ENCODE data around the gene SOCS7.

The SOCS7 gene

DNA sequence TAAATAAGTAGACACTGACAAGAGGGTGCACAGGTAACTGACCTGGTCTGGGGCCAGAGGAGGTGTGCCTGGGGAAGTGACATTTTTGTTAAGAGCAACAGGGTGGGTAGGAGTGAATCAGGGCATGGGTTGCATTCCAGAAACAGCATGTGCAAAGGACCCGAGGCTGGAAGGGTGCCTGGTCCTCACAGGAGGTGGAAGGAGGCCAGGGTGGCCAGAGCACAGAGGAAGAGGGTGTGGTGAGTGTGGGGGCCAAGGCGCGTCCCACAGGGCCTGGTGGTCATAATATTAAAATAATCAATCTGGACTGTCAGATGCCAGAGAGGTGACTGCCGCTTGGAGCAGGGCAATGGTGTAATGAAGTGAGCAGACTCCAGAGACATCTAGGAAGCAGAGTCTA lies 90.9 kb downstream of the SOCS7 start:
- Histone ChIP-seq H2AFZ (ENCODE audit: low read length, unreplicated experiment) (no peak overlapping the region), H3K36me3 (ENCODE audit: insufficient read depth, low read length) (no peaks in the 10 kb centered on the region), H3K79me2 (ENCODE audit: control insufficient read depth, insufficient read depth, low read length, unreplicated experiment) (peaks cover 38% of the 10 kb centered on the region), H3K4me1 (ENCODE audit: control insufficient read depth, insufficient read depth, low read length, unreplicated experiment) (peaks cover 25% of the 10 kb centered on the region), H3K4me3 (ENCODE audit: low read depth, low read length) (no peak overlapping the region), H3K27me3 (ENCODE audit: insufficient read depth, low read length) (no peaks in the 10 kb centered on the region), H3K27ac (ENCODE audit: low read depth, low read length) (no peak overlapping the region)

DNA sequence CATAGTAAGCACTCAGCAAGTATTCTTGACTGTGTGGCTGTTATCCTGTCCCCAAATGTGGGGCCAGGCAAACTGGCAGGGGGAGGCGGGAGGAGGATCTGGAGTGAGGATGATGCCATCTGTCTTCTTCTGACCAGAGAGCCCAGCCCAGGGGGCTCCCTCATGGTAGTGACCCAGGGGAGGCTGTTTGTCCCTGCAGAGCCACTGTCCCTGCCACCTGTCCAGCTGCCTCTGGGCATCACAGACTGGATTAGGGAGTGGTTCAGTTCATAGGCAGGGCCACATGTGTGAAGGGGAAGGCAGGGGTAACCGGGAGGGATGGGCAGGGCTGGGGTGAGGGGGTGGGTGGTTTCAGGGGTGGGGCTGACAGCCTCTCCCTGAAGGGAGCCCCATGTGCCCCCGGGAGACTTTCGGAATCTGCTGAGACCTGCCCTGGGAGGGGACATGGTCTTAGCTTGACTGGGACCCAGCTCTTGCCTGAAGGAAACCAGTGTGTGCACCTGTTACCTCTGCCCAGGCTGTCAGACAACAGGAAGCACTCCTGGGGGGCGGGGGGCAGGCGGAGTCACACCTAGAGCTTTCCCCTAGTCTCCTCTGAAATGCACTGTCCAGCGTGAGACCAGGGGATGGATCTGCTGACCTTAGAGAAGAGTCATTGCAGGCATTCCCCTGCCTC lies 91.8 kb downstream of the SOCS7 start:
- H2AFZ ChIP-seq (ENCODE audit: low read length, unreplicated experiment) = no peak overlapping the region
- H3K79me2 ChIP-seq (ENCODE audit: control insufficient read depth, insufficient read depth, low read length, unreplicated experiment) = peaks cover 41% of the 10 kb centered on the region
- H3K4me1 ChIP-seq (ENCODE audit: control insufficient read depth, insufficient read depth, low read length, unreplicated experiment) = peaks cover 35% of the 10 kb centered on the region
- H3K36me3 ChIP-seq (ENCODE audit: insufficient read depth, low read length) = no peaks in the 10 kb centered on the region
- no peak overlapping the region for H3K4me3 ChIP-seq (ENCODE audit: low read depth, low read length)
- H3K27me3 ChIP-seq (ENCODE audit: insufficient read depth, low read length) = no peaks in the 10 kb centered on the region
- no peak overlapping the region for H3K27ac ChIP-seq (ENCODE audit: low read depth, low read length)

DNA sequence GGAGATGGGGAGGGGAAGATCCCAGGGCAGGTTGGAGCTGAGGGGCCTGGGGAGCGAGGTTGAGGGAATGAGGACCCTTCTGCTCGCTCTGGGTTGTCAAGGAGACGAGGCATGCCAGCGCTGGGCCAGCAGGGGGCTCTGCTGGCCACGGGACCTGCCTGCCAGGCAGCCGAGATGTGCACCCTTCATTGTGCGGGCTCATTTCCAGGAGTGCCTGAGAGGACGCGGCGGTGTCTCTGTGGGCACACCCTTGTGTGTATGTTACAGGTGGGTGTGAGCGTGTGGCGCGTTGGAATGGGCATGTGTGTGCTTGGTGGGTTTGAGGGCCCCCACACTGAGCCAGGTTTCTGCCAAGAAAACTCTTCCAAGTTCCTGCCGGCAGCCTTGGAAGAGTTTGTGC lies 92.5 kb downstream of the SOCS7 start:
- H2AFZ ChIP-seq (ENCODE audit: low read length, unreplicated experiment) = no peak overlapping the region
- H3K4me1 ChIP-seq (ENCODE audit: control insufficient read depth, insufficient read depth, low read length, unreplicated experiment) = peaks cover 40% of the 10 kb centered on the region
- no peak overlapping the region for H3K4me3 ChIP-seq (ENCODE audit: low read depth, low read length)
- H3K27me3 ChIP-seq (ENCODE audit: insufficient read depth, low read length) = no peaks in the 10 kb centered on the region
- peaks cover 46% of the 10 kb centered on the region for H3K79me2 ChIP-seq (ENCODE audit: control insufficient read depth, insufficient read depth, low read length, unreplicated experiment)
- no peaks in the 10 kb centered on the region for H3K36me3 ChIP-seq (ENCODE audit: insufficient read depth, low read length)
- H3K27ac ChIP-seq (ENCODE audit: low read depth, low read length) = no peak overlapping the region

DNA sequence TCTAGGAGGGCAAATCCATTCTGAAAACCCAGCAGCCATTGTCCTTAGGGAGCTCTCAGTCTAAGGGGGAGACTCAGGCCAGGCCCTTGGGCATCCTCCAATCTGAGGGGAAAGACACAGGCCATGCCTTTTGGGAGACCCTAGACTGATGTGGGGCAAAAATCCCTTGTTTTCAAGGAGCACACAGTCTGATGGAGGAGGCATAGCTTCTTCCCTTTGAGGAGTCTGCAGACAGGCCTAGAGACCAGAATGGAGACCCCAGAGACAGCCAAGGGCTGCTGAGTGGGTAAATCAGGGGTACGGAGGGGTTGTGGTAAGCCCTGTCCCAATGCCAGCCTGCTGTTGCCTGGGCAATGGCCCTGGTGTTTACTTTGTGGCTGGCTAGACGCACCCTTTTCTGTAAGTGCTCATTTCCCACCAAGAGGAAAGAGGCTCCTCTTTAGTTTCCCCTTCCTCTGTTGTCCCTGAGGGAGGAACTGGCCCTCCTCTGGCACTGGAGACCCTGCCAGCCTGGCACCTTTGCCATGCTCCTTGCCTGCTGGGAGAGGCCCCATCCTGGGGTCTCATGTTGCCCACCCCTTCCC lies 96.0 kb downstream of the SOCS7 start:
- H3K79me2 ChIP-seq (ENCODE audit: control insufficient read depth, insufficient read depth, low read length, unreplicated experiment) = peaks cover 50% of the 10 kb centered on the region
- peak overlapping the region; percentile 50 for H3K27ac ChIP-seq (ENCODE audit: low read depth, low read length)
- no peak overlapping the region for H2AFZ ChIP-seq (ENCODE audit: low read length, unreplicated experiment)
- peaks cover 69% of the 10 kb centered on the region for H3K4me1 ChIP-seq (ENCODE audit: control insufficient read depth, insufficient read depth, low read length, unreplicated experiment)
- no peak overlapping the region for H3K4me3 ChIP-seq (ENCODE audit: low read depth, low read length)
- H3K27me3 ChIP-seq (ENCODE audit: insufficient read depth, low read length) = no peaks in the 10 kb centered on the region
- no peaks in the 10 kb centered on the region for H3K36me3 ChIP-seq (ENCODE audit: insufficient read depth, low read length)

DNA sequence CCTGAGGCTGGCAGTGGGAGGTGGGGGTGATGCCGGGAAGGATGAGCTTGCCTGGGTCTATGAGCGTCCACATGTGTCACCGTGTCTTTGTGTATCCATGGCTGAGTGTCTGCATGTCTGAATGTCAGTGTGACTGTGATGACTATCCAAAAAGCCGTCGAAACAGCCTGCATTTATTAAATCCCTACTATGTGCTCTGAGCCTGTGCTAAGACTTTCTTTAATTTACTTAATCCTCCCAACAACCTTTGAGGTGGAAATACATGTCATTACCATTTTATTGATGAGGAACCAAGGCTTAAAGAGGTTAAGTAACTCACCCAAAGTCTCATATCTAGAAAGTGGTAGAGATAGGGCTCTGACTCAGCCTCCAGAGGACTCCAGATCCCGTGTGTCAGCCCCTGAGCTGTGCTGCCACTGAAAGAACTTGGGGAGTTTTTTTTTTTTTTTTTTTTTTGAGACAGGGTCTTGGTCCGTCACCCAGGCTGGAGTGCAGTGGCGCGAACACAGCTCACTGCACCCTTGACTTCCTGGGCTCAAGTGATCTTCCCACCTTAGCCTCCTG lies 96.6 kb downstream of the SOCS7 start:
- peaks cover 57% of the 10 kb centered on the region for H3K79me2 ChIP-seq (ENCODE audit: control insufficient read depth, insufficient read depth, low read length, unreplicated experiment)
- H2AFZ ChIP-seq (ENCODE audit: low read length, unreplicated experiment) = no peak overlapping the region
- no peaks in the 10 kb centered on the region for H3K36me3 ChIP-seq (ENCODE audit: insufficient read depth, low read length)
- H3K4me1 ChIP-seq (ENCODE audit: control insufficient read depth, insufficient read depth, low read length, unreplicated experiment) = peaks cover 69% of the 10 kb centered on the region
- H3K27ac ChIP-seq (ENCODE audit: low read depth, low read length) = peak overlapping the region; percentile 50
- no peaks in the 10 kb centered on the region for H3K27me3 ChIP-seq (ENCODE audit: insufficient read depth, low read length)
- no peak overlapping the region for H3K4me3 ChIP-seq (ENCODE audit: low read depth, low read length)

DNA sequence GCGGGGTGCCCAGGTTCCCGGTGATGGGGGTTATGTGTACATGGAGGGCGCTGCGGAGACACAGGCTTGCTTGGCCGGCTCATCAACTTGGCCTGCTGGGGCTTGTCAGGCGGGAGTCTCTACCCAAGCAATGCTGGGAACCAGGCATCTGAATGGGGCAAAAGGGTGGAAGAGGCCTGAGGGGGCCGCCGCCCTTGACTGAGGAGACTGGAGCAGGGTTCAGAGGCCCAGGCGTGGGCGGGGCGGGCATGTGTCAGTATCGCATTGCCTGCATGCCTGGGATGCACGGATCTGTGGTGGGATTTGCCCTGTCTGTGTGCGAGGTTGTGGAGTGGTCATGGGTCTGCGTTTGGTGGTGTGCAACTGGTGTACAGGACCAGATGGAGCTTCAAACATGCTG lies 97.7 kb downstream of the SOCS7 start:
- peaks cover 60% of the 10 kb centered on the region for H3K79me2 ChIP-seq (ENCODE audit: control insufficient read depth, insufficient read depth, low read length, unreplicated experiment)

DNA sequence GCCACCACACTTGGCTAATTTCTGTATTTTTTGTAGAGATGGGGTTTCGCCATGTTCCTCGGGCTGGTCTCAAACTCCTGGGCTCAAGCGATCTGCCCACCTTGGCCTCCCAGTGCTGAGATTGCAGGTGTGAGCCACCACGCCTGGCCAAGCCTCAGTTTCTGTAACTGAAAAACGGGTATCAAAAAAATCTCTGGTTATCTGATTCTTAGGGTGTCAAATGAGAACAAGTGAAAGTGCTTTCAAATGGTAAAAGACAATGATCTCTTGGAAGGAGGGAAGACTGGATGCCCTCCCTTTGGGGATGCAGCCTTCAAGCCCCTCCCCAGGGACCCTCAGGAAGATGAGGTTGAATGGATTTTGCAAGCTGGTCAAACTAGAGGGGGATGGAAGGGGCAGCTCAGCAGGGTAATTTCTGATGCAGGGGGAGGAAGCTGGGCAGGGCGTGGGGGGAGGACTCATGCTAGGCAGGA lies 98.9 kb downstream of the SOCS7 start:
- Histone ChIP-seq H3K4me1 (ENCODE audit: control insufficient read depth, insufficient read depth, low read length, unreplicated experiment) (peaks cover 68% of the 10 kb centered on the region), H3K79me2 (ENCODE audit: control insufficient read depth, insufficient read depth, low read length, unreplicated experiment) (peaks cover 68% of the 10 kb centered on the region), H3K27ac (ENCODE audit: low read depth, low read length) (peak overlapping the region; percentile 82), H3K36me3 (ENCODE audit: insufficient read depth, low read length) (no peaks in the 10 kb centered on the region), H3K27me3 (ENCODE audit: insufficient read depth, low read length) (no peaks in the 10 kb centered on the region), H3K4me3 (ENCODE audit: low read depth, low read length) (peak overlapping the region; percentile 70), H2AFZ (ENCODE audit: low read length, unreplicated experiment) (no peak overlapping the region)

More for the DNA sequence above, 97.7 kb downstream of the SOCS7 start:
- no peak overlapping the region for H3K4me3 ChIP-seq (ENCODE audit: low read depth, low read length)
- H3K4me1 ChIP-seq (ENCODE audit: control insufficient read depth, insufficient read depth, low read length, unreplicated experiment) = peaks cover 61% of the 10 kb centered on the region
- H3K27me3 ChIP-seq (ENCODE audit: insufficient read depth, low read length) = no peaks in the 10 kb centered on the region
- no peaks in the 10 kb centered on the region for H3K36me3 ChIP-seq (ENCODE audit: insufficient read depth, low read length)
- peak overlapping the region; percentile 29; the same call in 1 of the 2 replicates for H3K27ac ChIP-seq (ENCODE audit: low read depth, low read length)
- H2AFZ ChIP-seq (ENCODE audit: low read length, unreplicated experiment) = no peak overlapping the region

DNA sequence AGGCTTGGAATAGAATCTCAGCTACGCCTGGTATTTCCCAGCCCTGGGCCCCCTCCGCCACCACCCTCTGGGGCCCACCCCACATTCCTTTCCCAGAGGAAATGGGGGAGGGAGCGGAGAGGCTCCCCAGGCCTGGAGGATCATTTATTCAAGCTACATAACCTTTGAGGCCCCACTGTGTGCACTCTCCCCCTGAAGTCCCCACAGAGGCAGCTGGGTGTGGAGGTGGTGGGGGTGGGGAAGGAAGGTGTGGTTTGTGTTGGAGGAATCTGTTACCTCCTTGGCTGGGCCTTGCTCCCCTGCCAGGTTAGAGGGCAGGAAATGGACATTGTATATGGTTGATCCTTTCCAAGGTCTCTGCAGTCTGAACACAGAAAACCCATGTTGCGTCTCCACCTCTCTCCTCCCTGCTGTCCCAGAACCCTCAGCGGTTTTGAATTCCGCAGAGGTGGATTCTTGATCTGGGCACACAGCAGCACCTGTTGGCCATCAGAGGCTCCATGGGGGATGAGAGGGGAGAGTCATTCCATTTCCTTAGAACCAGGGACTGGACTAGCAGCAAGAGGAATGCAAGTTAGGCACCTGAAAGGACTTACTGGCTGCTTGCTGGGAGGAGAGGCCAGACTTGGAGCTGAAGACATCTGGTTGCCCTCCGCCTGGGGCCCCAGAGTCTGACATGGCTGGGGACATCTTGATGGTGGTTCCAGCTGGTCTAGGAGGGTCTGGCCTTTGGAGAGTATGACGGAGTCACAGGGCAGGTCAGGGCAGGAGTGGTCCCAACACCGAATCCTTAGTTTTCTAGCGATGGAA lies 99.6 kb downstream of the SOCS7 start:
- peak overlapping the region; percentile 70 for H3K4me3 ChIP-seq (ENCODE audit: low read depth, low read length)
- H2AFZ ChIP-seq (ENCODE audit: low read length, unreplicated experiment) = no peak overlapping the region
- peak overlapping the region; percentile 82 for H3K27ac ChIP-seq (ENCODE audit: low read depth, low read length)
- H3K36me3 ChIP-seq (ENCODE audit: insufficient read depth, low read length) = no peaks in the 10 kb centered on the region
- peaks cover 73% of the 10 kb centered on the region for H3K4me1 ChIP-seq (ENCODE audit: control insufficient read depth, insufficient read depth, low read length, unreplicated experiment)
- no peaks in the 10 kb centered on the region for H3K27me3 ChIP-seq (ENCODE audit: insufficient read depth, low read length)
- H3K79me2 ChIP-seq (ENCODE audit: control insufficient read depth, insufficient read depth, low read length, unreplicated experiment) = peaks cover 72% of the 10 kb centered on the region

DNA sequence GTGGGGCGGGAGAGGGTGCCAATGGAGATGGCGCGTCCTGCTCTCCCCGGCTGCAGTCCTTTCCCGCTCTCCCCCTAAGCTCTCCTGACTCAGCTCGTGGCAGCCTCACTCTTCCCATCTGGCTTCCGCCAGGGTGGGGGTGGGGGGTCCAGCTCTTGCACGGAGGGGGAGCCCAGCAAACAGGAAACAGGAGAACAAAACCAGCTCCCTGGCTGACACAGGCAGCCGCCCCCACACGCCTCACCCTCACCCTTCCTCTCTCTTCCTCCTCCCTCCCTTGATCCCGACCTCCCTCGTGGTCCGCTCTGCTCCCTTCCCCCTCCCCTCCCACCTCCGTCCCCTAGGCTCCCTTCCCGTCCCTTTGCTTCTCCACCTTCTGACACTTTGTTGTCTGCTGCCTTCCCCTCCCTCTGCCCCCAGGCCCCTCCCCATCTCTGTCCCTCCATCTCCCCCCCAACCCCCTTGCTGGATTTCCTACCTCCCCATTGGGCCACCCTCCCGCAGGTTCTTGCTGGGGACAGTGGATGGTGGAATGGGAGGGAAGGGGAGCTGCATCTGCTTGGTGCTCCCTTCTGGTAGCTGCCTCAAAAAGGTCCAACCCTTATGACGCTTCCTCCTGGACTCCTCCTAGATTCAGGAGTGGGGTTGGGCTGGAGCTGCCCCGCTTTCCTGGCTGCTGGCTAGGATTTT lies 100.3 kb downstream of the SOCS7 start:
- H3K4me1 ChIP-seq (ENCODE audit: control insufficient read depth, insufficient read depth, low read length, unreplicated experiment) = peaks cover 78% of the 10 kb centered on the region
- H3K79me2 ChIP-seq (ENCODE audit: control insufficient read depth, insufficient read depth, low read length, unreplicated experiment) = peaks cover 77% of the 10 kb centered on the region
- H3K27ac ChIP-seq (ENCODE audit: low read depth, low read length) = peak overlapping the region; percentile 82
- no peaks in the 10 kb centered on the region for H3K36me3 ChIP-seq (ENCODE audit: insufficient read depth, low read length)
- H3K4me3 ChIP-seq (ENCODE audit: low read depth, low read length) = peak overlapping the region; percentile 70
- H3K27me3 ChIP-seq (ENCODE audit: insufficient read depth, low read length) = no peaks in the 10 kb centered on the region
- no peak overlapping the region for H2AFZ ChIP-seq (ENCODE audit: low read length, unreplicated experiment)

DNA sequence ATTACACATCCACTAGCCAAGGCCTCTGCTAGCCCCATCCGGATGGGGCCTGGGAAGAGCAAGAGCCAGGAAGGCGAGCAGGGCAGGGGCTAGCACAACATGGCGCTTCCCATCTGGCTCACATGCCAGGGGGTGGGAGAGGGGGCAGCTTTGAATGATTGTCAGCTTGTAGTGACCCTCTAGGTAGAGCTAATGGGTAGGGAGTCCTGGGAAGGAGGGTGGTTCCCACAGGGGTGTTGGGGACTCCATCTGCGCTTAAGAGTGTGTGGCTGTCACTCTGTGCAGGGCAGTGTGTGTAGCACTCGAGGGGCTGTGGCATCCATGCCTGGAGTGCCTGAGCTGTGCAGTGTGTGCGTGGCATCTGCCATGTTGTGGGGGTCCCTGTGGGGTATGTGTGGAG lies 101.1 kb downstream of the SOCS7 start:
- H2AFZ ChIP-seq (ENCODE audit: low read length, unreplicated experiment) = no peak overlapping the region

More for the DNA sequence above, 101.1 kb downstream of the SOCS7 start:
- H3K79me2 ChIP-seq (ENCODE audit: control insufficient read depth, insufficient read depth, low read length, unreplicated experiment) = peaks cover 79% of the 10 kb centered on the region
- peak overlapping the region; percentile 75 for H3K4me3 ChIP-seq (ENCODE audit: low read depth, low read length)
- H3K27me3 ChIP-seq (ENCODE audit: insufficient read depth, low read length) = no peaks in the 10 kb centered on the region
- H3K36me3 ChIP-seq (ENCODE audit: insufficient read depth, low read length) = no peaks in the 10 kb centered on the region
- H3K27ac ChIP-seq (ENCODE audit: low read depth, low read length) = peak overlapping the region; percentile 82
- peaks cover 74% of the 10 kb centered on the region for H3K4me1 ChIP-seq (ENCODE audit: control insufficient read depth, insufficient read depth, low read length, unreplicated experiment)

Data from ACC112 (cell line).